ENCODE data around the gene RABGAP1L.
"Not testable (repeated sequence)": the region's sequence is repeated elsewhere in the genome, so short reads cannot be mapped to it uniquely, and the experiment has no call there.

Gene RABGAP1L

GRCh38 chr1:174165471-174166137, 6.3 kb downstream of the RABGAP1L start:
- DNase-seq (ENCODE audit: low read depth in 2 of 2) = peak in 1 of 2 donors; percentile 18
- no peak for TF ChIP-seq CTCF (IDR thresholded peaks at IDR 0.05; ENCODE audit: low read depth, low read length)
- no peak overlapping the region for H3K4me3 ChIP-seq (replicated peaks in 1 of 2; ENCODE audit: low read depth in 2 of 2, low read length in 2 of 2)

GRCh38 chr1:174166530-174167264, 7.4 kb downstream of the RABGAP1L start:
- no peak for DNase-seq (ENCODE audit: low read depth in 2 of 2)
- no peak for TF ChIP-seq CTCF (IDR thresholded peaks at IDR 0.05; ENCODE audit: low read depth, low read length)
- no peak overlapping the region for H3K4me3 ChIP-seq (replicated peaks in 1 of 2; ENCODE audit: low read depth in 2 of 2, low read length in 2 of 2)

- DNase-seq (ENCODE audit: low read depth in 2 of 2) = no peak
- no peak overlapping the region for H3K4me3 ChIP-seq (replicated peaks in 1 of 2; ENCODE audit: low read depth in 2 of 2, low read length in 2 of 2)
- no peak for TF ChIP-seq CTCF (IDR thresholded peaks at IDR 0.05; ENCODE audit: low read depth, low read length)
Observed at GRCh38 chr1:174167265-174167803, 8.0 kb downstream of the RABGAP1L start.

GRCh38 chr1:174169342-174169741, 10.0 kb downstream of the RABGAP1L start:
- no peak overlapping the region for H3K4me3 ChIP-seq (replicated peaks in 1 of 2; ENCODE audit: low read depth in 2 of 2, low read length in 2 of 2)
- DNase-seq (ENCODE audit: low read depth in 2 of 2) = no peak
- no peak for TF ChIP-seq CTCF (IDR thresholded peaks at IDR 0.05; ENCODE audit: low read depth, low read length)

GRCh38 chr1:174171073-174171472, 11.8 kb downstream of the RABGAP1L start:
- no peak overlapping the region for H3K4me3 ChIP-seq (replicated peaks in 1 of 2; ENCODE audit: low read depth in 2 of 2, low read length in 2 of 2)
- no peak for TF ChIP-seq CTCF (IDR thresholded peaks at IDR 0.05; ENCODE audit: low read depth, low read length)
- DNase-seq (ENCODE audit: low read depth in 2 of 2) = no peak

GRCh38 chr1:174174461-174175329, 15.4 kb downstream of the RABGAP1L start:
- no peak for TF ChIP-seq CTCF (IDR thresholded peaks at IDR 0.05; ENCODE audit: low read depth, low read length)
- H3K4me3 ChIP-seq (replicated peaks in 1 of 2; ENCODE audit: low read depth in 2 of 2, low read length in 2 of 2) = no peak overlapping the region
- DNase-seq (ENCODE audit: low read depth in 2 of 2) = no peak

GRCh38 chr1:174178459-174178858, 19.1 kb downstream of the RABGAP1L start:
- DNase-seq (ENCODE audit: low read depth in 2 of 2); H3K4me3 ChIP-seq (replicated peaks in 1 of 2; ENCODE audit: low read depth in 2 of 2, low read length in 2 of 2): not testable (repeated sequence)
